HTERT RPE-1 (cell line): Measurements from ENCODE around the gene SLC4A7.

Experiments used
- in situ Hi-C: fragments of 300-500 bp; cut with MboI; formaldehyde crosslinking; loops from 4 replicates; pipeline ENCODE4 v1.14.3; 2020; ENCODE audit warnings: low sequenced_read_pairs

The SLC4A7 gene

GRCh38 chr3:27326629-27327545 is 157.3 kb downstream of the SLC4A7 start:
- in situ Hi-C loops: no loop called here

GRCh38 chr3:27326202-27326601 is 158.0 kb downstream of the SLC4A7 start:
- in situ Hi-C loops: no loop called here

DNA sequence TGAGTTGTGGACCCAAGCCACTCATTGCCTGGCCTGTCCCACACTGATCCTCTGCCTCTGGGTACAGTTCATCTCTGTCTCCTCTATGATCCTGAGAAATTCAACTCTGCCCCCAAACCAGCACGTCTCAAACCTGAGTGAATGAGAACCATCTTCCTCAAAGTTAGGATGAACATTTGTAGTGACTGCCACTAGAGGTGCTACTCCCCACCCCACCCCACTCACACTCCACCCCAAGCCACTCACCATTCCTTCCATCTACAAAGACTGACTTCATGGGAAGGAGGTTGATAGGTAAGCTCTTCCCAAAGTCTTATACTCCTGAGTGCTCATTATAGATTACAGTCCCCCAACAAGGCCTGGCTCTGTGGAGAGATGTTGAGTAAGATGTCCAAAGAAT is 158.8 kb downstream of the SLC4A7 start:
- in situ Hi-C loops: no loop called here

GRCh38 chr3:27324686-27325085 is 159.5 kb downstream of the SLC4A7 start:
- in situ Hi-C loops: no loop called here

GRCh38 chr3:27323087-27323570 is 161.1 kb downstream of the SLC4A7 start:
- in situ Hi-C loops: no loop called here
